IMR-90 (cell line): ENCODE measurements around the gene PHF21A.

Experiments used
- BHLHE40 ChIP-seq: fragments of 150-350 bp; IDR thresholded peaks from 2 replicates; pipeline ENCODE4 v1.6.1; 2016; ENCODE audit warnings: mild to moderate bottlenecking, low read depth, low read length
- CEBPB ChIP-seq: IDR thresholded peaks from 2 replicates; pipeline ENCODE4 v1.6.1; 2012; ENCODE audit warnings: low read depth, low read length, improper control_type of control experiment
- CTCF ChIP-seq: conservative IDR thresholded peaks from 2 replicates; pipeline ENCODE4 v1.5.1; 2012; ENCODE audit warnings: mild to moderate bottlenecking, low read depth, low read length, improper control_type of control experiment
- ELK1 ChIP-seq: fragments of 150-350 bp; IDR thresholded peaks from 2 replicates; pipeline ENCODE4 v1.6.1; 2016; ENCODE audit warnings: low read depth, mild to moderate bottlenecking, low read length, moderate library complexity, borderline replicate concordance
- MAZ ChIP-seq: IDR thresholded peaks from 2 replicates; pipeline ENCODE4 v1.6.1; 2012; ENCODE audit warnings: low read depth, mild to moderate bottlenecking, low read length, improper control_type of control experiment, moderate library complexity, borderline replicate concordance
- MXI1 ChIP-seq: IDR thresholded peaks from 2 replicates; pipeline ENCODE4 v1.6.1; 2012; ENCODE audit warnings: low read depth, mild to moderate bottlenecking, low read length, moderate library complexity, borderline replicate concordance
- NFE2L2 ChIP-seq: fragments of 150-350 bp; IDR thresholded peaks from 2 replicates; pipeline ENCODE4 v1.6.1; 2016; ENCODE audit warnings: low read depth, mild to moderate bottlenecking, low read length
- POLR2A ChIP-seq: IDR thresholded peaks from 2 replicates; pipeline ENCODE4 v1.6.1; 2012; ENCODE audit warnings: mild to moderate bottlenecking, low read depth, low read length
- RAD21 ChIP-seq: IDR thresholded peaks from 2 replicates; pipeline ENCODE4 v1.6.1; 2012; ENCODE audit warnings: low read length, improper control_type of control experiment
- RCOR1 ChIP-seq: IDR thresholded peaks from 2 replicates; pipeline ENCODE4 v1.6.1; 2012; ENCODE audit warnings: mild to moderate bottlenecking, low read length, improper control_type of control experiment; ENCODE audit not compliant: insufficient replicate concordance
- RFX5 ChIP-seq: IDR thresholded peaks from 2 replicates; pipeline ENCODE4 v1.8.0; 2012; ENCODE audit warnings: low read depth, mild to moderate bottlenecking, low read length, moderate library complexity
- SMC3 ChIP-seq: fragments of 150-350 bp; IDR thresholded peaks from 2 replicates; pipeline ENCODE4 v1.6.1; 2016; ENCODE audit warnings: low read depth, mild to moderate bottlenecking, antibody characterized with exemption, low read length, moderate library complexity
- TF ChIP-seq, protein P1 (sequence below): fragments of 150-350 bp; IDR thresholded peaks from 2 replicates; pipeline ENCODE4 v1.6.1; 2017; ENCODE audit warnings: mild to moderate bottlenecking, antibody characterized with exemption, low read length, low read depth

DNA sequence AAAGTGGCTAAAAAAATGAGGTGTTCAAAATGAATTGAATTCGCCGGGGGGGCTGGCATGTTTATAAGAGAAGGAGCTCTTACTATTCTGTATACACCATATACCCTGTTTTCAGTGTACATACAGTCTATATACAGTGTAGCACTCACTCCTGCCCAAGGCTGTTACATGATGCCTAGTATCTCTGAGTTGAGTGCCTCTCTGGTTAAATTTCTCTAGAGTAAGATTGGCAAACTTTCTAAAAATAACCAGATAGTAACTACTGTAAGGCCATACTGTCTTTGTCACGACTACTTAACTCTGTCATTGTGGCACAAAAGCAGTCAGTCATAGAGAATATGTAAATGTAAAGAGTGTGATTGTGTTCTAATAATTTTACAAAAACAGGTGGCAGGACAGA, 58.1 kb downstream of the PHF21A start:
- TF ChIP-seq CTCF (no peak), POLR2A (no peak), BHLHE40 (no peak), RAD21 (no peak), CEBPB (no peak), ELK1 (no peak), RFX5 (no peak), RCOR1 (no peak), SMC3 (no peak), MAZ (no peak), MXI1 (no peak), NFE2L2 (no peak)
- TF ChIP-seq, protein P1, sequence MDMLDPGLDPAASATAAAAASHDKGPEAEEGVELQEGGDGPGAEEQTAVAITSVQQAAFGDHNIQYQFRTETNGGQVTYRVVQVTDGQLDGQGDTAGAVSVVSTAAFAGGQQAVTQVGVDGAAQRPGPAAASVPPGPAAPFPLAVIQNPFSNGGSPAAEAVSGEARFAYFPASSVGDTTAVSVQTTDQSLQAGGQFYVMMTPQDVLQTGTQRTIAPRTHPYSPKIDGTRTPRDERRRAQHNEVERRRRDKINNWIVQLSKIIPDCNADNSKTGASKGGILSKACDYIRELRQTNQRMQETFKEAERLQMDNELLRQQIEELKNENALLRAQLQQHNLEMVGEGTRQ, result no peak
